ENCODE results near the gene SWT1.

SWT1 gene

GRCh38 chr1:185137896-185138545 lies 18.9 kb upstream of the SWT1 start:
- Histone ChIP-seq H3K36me3 (ENCODE audit: insufficient read depth, low read length) (peaks cover 35% of the 10 kb centered on the region), H2AFZ (ENCODE audit: low read depth, low read length) (no peak overlapping the region)
- ATAC-seq (ENCODE audit: insufficient read depth, low read depth) = no peak

GRCh38 chr1:185139246-185139645 lies 17.7 kb upstream of the SWT1 start:
- Histone ChIP-seq H3K4me1 (ENCODE audit: insufficient read depth, low read length) (no peaks in the 10 kb centered on the region), H3K4me3 (ENCODE audit: low read depth in 1 of 2, low read length in 2 of 2) (no peak overlapping the region), H3K27ac (ENCODE audit: low read length) (no peak overlapping the region), H3K9ac (ENCODE audit: low read depth, low read length) (no peak overlapping the region), H3K79me2 (ENCODE audit: insufficient read depth, low read length) (no peaks in the 10 kb centered on the region), H3K36me3 (ENCODE audit: insufficient read depth, low read length) (peaks cover 36% of the 10 kb centered on the region; the same call in 1 of the 2 replicates), H3K4me2 (ENCODE audit: insufficient read depth, low read length) (no peak overlapping the region), H2AFZ (ENCODE audit: low read depth, low read length) (no peak overlapping the region), H4K20me1 (ENCODE audit: insufficient read depth, low read length) (no peaks in the 10 kb centered on the region), H3K9me3 (ENCODE audit: insufficient read depth, low read length, severe bottlenecking) (no peaks in the 10 kb centered on the region), H3K27me3 (ENCODE audit: insufficient read depth, low read length, poor library complexity) (no peaks in the 10 kb centered on the region)
- ATAC-seq (ENCODE audit: insufficient read depth, low read depth) = no peak
- TF ChIP-seq, protein P1, sequence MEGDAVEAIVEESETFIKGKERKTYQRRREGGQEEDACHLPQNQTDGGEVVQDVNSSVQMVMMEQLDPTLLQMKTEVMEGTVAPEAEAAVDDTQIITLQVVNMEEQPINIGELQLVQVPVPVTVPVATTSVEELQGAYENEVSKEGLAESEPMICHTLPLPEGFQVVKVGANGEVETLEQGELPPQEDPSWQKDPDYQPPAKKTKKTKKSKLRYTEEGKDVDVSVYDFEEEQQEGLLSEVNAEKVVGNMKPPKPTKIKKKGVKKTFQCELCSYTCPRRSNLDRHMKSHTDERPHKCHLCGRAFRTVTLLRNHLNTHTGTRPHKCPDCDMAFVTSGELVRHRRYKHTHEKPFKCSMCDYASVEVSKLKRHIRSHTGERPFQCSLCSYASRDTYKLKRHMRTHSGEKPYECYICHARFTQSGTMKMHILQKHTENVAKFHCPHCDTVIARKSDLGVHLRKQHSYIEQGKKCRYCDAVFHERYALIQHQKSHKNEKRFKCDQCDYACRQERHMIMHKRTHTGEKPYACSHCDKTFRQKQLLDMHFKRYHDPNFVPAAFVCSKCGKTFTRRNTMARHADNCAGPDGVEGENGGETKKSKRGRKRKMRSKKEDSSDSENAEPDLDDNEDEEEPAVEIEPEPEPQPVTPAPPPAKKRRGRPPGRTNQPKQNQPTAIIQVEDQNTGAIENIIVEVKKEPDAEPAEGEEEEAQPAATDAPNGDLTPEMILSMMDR (IDR thresholded peaks at IDR 0.05; ENCODE audit: borderline replicate concordance, extremely low read depth, low read length, poor library complexity, severe bottlenecking) = no peak
- no peak for TF ChIP-seq EZH2 (IDR thresholded peaks at IDR 0.05; ENCODE audit: borderline replicate concordance, low read depth, low read length, severe bottlenecking)
- no peak for DNase-seq

More at GRCh38 chr1:185137896-185138545, 18.9 kb upstream of the SWT1 start:
- no peak overlapping the region for H3K4me2 ChIP-seq (ENCODE audit: insufficient read depth, low read length)
- no peak overlapping the region for H3K27ac ChIP-seq (ENCODE audit: low read length)
- DNase-seq = no peak
- no peaks in the 10 kb centered on the region for H4K20me1 ChIP-seq (ENCODE audit: insufficient read depth, low read length)
- H3K4me1 ChIP-seq (ENCODE audit: insufficient read depth, low read length) = no peaks in the 10 kb centered on the region
- H3K9me3 ChIP-seq (ENCODE audit: insufficient read depth, low read length, severe bottlenecking) = peaks cover 1% of the 10 kb centered on the region
- H3K79me2 ChIP-seq (ENCODE audit: insufficient read depth, low read length) = no peaks in the 10 kb centered on the region
- H3K27me3 ChIP-seq (ENCODE audit: insufficient read depth, low read length, poor library complexity) = no peaks in the 10 kb centered on the region
- H3K4me3 ChIP-seq (ENCODE audit: low read depth in 1 of 2, low read length in 2 of 2) = no peak overlapping the region
- H3K9ac ChIP-seq (ENCODE audit: low read depth, low read length) = no peak overlapping the region
- no peak for TF ChIP-seq EZH2 (IDR thresholded peaks at IDR 0.05; ENCODE audit: borderline replicate concordance, low read depth, low read length, severe bottlenecking)
- TF ChIP-seq, protein P1 (IDR thresholded peaks at IDR 0.05; ENCODE audit: borderline replicate concordance, extremely low read depth, low read length, poor library complexity, severe bottlenecking) = no peak

- Histone ChIP-seq H3K27me3 (ENCODE audit: insufficient read depth, low read length, poor library complexity) (no peaks in the 10 kb centered on the region), H3K36me3 (ENCODE audit: insufficient read depth, low read length) (peaks cover 54% of the 10 kb centered on the region), H3K27ac (ENCODE audit: low read length) (no peak overlapping the region), H2AFZ (ENCODE audit: low read depth, low read length) (no peak overlapping the region), H3K79me2 (ENCODE audit: insufficient read depth, low read length) (no peaks in the 10 kb centered on the region), H3K4me2 (ENCODE audit: insufficient read depth, low read length) (no peak overlapping the region), H3K9me3 (ENCODE audit: insufficient read depth, low read length, severe bottlenecking) (no peaks in the 10 kb centered on the region), H3K9ac (ENCODE audit: low read depth, low read length) (no peak overlapping the region), H3K4me1 (ENCODE audit: insufficient read depth, low read length) (no peaks in the 10 kb centered on the region), H3K4me3 (ENCODE audit: low read depth in 1 of 2, low read length in 2 of 2) (no peak overlapping the region), H4K20me1 (ENCODE audit: insufficient read depth, low read length) (no peaks in the 10 kb centered on the region)
- ATAC-seq (ENCODE audit: insufficient read depth, low read depth) (no peak), DNase-seq (no peak)
- TF ChIP-seq EZH2 (IDR thresholded peaks at IDR 0.05; ENCODE audit: borderline replicate concordance, low read depth, low read length, severe bottlenecking) = no peak
- TF ChIP-seq, protein P1 (IDR thresholded peaks at IDR 0.05; ENCODE audit: borderline replicate concordance, extremely low read depth, low read length, poor library complexity, severe bottlenecking) = no peak
These were observed 12.7 kb upstream of the SWT1 start for GRCh38 chr1:185144233-185144632.
